HG03175 (cell line): Measurements from ENCODE around the gene ARL9.
"Not testable (repeated sequence)": the region's sequence is repeated elsewhere in the genome, so short reads cannot be mapped to it uniquely, and the experiment has no call there.

Source experiments
- ATAC-seq: cut with Tn5 transposase; IDR thresholded peaks from one replicate; pipeline ENCODE4 v1.9.1; 2021; ENCODE audit warnings: mild to moderate bottlenecking, moderate library complexity; ENCODE audit not compliant: unreplicated experiment

Gene ARL9, protein sequence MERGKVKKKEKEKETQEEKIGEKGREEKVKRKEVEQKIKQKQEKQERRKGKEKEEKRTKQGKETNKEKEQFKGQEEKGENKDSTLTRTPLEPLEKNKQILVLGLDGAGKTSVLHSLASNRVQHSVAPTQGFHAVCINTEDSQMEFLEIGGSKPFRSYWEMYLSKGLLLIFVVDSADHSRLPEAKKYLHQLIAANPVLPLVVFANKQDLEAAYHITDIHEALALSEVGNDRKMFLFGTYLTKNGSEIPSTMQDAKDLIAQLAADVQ

DNA sequence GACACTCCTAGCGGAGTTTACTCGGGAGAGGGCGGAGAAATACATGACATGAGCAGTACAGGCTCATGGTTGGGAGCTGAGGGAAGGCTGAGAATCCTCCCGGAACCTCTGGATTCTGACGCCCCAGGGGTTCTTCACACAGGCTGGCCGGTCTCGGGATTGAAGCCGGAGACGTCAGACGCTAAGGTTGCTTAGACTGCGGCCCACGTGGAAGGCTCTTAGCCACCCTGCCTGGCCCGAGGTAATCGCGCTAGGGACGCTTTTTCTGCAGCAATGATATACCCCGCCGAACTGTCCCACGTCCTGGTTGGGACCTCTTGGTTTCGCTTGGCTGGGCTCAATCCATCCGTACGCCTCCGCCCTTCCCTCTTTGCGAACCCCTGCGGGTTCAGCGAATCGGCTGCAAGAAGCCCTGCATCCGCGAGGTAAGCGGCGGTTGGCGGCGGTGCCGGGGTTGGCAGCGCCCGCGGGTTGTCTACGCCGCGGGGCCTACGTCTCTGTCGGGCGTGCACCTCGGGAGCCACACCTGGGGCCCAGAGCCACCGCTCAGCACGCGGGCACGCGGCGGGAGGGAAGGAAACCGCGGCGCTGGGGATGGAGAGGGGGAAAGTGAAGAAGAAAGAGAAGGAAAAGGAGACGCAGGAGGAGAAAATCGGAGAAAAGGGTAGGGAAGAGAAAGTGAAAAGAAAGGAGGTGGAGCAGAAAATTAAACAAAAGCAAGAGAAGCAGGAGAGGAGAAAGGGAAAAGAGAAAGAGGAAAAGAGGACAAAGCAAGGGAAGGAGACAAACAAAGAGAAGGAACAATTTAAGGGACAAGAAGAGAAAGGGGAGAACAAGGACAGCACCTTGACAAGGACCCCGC lies at the start of gene ARL9:
Gene ARL9 (plus strand): TSS at position 523 of the 862 bp plus-strand sequence. CDS start 72 bp downstream, at position 595.
- peak; percentile 71 for ATAC-seq

DNA sequence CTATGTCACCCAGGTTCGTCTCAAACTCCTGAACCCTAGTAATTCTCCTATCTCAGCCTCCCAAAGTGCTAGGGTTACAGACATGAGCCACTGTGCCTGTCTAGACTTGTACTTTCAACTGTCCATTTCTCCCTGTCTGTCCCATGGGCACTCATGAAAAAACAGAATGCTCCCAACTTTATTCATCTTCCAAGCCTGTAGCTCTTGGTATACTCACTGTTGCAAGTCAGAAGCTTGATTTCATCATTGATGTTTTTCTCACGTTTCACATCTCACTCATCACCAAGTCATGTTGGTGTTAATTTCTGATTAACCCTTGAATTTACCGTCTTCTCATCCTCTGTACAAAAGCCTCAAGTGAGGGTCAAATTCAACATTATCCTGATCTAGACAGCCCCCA lies 45.5 kb upstream of the ARL9 start:
- no peak for ATAC-seq

DNA sequence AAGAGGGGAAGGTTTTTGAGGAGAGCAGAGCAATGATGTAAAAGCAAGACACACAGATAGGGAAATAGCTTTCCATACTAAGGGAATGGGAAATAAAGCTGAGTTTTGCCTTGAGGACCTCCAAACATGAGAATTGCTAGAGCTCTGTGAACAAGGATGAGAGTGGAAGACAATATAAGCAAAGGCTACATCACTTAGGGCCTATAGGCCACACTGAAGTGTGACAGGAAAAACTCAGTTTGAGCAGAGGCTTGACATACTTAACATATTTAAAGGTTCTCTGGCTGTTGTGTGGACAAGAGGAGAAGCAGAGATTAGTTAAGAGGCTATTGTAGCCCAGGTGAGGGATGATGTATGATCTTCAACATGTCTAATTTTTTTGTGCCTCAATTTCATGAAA lies 43.4 kb upstream of the ARL9 start:
- no peak for ATAC-seq

DNA sequence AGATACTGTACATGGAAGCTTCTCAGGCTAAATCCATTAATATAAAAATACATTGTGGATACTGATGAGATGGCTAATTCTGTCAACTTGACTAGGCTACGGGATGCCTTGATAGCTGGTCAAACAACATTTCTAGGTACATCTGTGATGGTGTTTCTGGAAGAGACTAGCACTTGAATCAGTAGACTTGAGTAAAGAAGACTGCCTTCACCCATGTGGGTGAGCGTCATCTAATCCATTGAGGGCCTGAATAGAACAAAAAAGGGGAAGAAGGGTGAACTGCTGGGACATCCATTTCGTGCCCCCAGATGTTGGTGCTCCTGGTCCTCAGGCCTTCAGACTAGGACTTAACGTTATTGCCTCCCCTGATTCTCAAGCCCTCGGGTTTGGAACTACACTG lies 41.9 kb upstream of the ARL9 start:
- ATAC-seq = no peak

DNA sequence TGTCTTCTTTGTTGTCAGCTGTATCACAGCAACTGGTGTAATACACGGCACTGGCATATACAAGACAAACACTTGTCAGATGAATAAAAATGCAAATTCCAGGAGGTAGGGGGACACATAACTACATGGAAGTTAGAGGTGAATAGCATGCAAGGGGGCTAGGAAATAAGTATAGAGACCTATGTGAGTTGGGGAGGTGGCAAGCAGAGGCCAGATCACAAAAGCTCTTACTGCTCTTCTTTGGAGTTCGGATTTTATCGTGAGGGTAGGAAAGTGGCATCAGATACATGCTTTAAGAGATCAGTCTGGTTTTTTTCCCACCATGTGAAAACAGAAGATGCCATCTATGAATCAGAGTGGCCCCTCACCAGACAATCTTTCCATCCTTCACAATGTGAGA lies 41.0 kb upstream of the ARL9 start:
- no peak for ATAC-seq

DNA sequence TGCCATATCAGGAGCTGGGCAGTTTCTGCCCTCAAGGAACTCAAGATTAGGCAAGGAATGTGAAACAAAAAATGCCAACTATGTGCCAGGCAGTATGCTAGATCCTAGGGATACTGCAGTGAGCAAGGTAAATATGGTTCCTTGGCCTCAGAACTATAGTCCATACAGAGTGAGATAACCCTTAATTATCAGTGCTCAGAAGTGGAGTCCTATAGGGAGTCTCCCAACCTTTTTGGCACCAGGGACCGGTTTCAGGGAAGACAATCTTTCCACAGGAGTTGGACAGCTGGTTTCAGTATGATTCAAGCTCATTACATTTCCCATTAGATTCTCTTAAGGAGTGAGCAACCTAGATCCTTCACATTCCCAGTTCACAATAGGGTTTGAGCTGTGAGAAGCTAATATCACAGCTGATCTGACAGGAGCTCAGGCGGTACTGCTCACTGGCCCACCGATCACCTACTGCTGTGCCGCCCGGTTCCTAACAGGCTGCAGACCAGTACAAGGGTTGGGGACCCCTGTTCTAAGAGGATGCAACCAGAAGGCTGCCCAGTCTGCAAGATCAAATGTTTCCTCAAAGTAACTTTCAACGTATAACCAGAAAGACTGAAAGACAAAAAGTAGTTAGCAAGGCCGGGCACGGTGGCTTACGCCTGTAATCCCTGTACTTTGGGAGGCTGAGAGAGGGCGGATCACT lies 39.8 kb upstream of the ARL9 start:
- no peak for ATAC-seq

DNA sequence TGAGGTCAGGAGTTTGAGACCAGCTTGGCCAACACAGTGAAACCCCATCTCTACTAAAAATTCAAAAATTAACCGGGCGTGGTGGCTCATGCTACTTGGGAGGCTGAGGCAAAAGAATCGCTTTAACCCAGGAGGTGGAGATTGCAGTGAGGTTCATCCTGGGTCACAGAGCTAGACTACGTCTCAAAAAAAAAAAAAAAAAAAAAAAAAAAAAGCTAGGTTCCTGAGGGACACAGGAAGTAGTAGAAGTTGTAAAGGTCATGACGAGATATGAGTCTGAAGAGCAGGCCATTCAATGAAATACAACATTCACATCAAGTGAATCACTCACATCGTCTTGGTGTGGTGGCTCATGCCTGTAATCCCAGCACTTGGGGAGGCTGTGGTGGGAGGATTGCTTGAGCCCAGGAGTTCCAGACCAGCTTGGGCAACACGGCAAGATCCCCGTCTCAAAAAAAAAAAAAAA lies 39.3 kb upstream of the ARL9 start:
- not testable (repeated sequence) for ATAC-seq

DNA sequence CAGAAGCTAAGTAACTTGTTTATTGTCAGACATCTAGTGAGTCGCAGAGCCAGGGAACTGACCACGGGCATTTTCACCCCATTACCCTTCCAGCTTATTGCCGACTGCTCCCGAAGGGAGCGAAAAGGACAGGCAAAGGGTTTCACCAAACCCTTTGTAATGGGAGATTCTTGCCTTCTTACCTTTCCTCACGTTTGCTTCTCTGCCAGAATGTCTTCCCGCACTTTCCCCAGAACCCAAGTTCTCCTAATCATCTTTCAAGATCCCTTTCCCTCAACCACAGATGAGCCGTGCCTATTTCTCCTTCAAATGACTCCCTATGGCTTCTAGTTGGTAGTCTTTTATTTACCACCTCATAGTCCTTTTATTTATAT lies 38.7 kb upstream of the ARL9 start:
- no peak for ATAC-seq

DNA sequence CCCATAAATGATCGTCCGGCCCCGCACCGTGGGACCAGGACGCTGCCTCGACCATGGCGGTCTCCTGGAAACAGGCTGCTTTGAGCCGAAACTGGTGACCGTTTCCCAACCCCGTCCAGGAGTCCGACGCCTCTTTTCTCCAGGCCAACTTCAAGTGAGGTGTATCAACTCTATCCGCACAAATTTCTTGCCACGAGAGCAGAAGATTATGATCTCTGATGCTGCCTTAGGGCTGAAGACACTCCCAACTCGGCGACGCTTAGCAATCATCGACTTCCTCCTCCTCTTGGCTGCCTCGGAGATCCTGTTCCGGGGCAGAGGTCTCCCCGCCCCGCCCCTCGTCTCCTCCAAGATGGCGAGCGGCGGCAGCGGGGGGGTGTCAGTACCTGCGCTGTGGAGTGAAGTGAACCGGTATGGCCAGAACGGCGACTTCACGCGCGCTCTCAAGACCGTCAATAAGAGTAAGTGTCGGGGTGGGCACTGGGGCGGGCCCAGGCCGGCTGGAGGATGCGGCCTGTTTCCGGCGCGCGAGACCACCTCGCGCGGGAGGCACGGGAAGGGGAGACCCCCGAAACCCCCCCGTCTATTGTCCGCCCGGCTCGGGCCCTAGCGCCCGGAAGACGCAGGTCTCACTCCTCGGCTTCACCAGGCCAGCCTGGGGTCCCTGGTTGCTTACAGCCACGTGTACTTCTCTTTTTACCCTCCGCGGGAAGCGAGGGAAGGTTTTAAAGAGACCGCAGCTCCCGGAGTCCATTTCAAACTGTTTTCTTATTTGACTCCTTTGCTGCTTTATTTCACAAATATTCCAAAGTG lies 38.1 kb upstream of the ARL9 start, which contains the start of gene SRP72:
Gene SRP72 (plus strand): TSS at position 334 of the 813 bp plus-strand sequence. CDS start 19 bp downstream, at position 353.
- peak; percentile 96 for ATAC-seq

DNA sequence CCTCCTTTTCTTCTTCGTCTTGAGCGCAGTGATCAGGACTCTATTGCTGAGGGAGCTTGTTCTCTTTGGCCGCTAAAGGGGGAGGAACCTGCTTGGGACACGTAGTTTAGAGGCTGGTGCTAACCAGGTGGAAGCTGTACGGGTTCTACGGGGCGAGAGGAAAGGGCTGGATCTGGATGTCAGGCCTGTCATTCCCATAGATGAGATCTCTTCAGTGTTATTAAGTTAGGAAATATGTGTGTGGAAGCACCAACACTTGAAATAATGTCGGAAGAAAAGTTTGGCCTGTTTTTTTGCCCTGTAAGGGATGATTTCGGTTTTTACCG lies 37.5 kb upstream of the ARL9 start:
- ATAC-seq = peak; percentile 39

DNA sequence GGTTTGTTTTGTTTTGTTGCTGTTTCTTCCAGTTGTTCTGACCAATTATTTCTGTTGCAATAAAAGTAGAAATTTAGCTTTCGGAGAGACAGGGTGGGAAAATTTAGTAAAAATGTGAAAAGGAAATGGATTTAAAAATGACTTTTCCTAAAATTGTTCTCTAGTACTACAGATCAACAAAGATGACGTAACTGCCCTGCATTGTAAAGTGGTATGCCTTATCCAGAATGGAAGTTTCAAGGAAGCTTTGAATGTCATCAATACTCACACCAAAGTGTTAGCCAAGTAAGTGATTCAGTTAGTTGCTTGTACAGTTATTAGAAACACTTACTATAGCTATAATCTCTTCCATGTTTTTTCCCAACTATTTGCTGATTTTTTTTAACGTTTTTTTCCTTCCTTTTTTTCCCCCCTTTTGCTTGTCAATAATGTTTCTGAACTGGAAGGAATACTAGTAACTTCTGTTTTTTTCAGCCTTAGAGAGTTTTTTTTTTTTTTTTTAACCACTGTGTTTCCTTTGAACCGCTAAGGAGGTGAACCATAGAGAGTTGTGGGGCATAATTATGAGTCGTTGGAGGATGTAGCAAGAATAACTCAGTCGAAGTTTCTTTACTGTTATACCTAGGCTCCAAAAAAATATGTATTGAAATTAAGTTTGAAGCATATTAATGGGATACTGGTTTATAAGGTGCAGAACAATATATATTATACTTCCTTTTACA lies 35.9 kb upstream of the ARL9 start:
- ATAC-seq = no peak

DNA sequence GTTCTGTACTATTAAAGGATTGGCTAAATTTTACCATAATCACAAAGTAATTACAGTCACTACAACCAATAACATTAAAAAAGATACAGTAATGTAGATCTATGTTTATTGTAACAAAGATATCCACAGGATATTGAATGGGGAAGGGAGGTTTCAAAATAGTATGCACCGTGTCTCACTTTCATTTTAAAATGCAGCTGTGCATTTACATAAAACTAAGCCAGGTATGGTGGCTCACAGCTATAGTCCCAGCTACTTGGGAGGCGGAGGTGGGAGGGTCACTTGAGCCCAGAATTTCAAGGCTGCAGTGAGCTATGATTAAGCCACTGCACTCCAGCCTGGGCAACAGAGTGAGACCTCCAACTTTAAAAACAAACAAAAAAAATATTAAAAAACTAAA lies 29.7 kb upstream of the ARL9 start:
- ATAC-seq = peak; percentile 70

DNA sequence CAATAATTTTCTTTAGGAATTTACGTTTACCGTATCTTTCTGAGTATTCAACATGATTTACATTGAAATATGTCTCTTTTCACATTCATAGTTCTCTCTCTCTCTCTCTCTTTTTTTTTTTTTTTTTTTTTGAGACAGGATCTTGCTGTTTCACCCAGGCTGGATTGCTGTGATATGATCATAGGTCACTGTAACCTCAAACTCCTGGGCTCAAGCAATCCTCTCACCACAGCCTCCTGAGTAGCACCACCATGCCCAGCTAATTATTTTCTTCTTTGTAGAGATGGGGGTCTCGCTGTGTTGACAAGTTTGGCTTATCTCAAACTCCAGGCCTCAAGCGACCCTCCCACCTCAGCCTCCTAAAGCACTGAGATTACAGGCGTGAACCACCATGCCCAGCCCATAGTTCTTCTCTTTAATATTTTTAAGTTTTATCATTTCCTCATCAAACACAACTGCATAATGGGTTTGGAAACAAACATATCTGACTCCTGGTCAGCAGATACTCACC lies 28.3 kb upstream of the ARL9 start:
- ATAC-seq = no peak

DNA sequence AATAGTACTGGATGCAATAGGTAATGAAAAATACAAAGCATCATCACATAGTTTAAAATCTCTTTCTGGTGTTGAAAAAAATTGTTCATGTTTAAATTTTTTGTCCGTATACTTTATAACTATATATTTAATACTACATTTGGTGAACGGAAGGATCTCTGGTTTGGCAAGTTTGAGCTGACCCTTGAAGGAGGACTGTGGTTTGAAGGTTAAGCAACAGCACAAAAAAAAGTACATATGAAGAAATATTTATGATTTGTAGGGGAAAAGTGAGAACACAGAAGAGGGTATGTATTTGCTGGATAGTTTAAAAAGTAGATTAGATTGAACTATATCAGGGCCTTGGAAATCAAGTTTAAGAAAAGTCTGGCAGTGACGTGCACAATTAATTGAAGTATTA lies 24.9 kb upstream of the ARL9 start:
- no peak for ATAC-seq

DNA sequence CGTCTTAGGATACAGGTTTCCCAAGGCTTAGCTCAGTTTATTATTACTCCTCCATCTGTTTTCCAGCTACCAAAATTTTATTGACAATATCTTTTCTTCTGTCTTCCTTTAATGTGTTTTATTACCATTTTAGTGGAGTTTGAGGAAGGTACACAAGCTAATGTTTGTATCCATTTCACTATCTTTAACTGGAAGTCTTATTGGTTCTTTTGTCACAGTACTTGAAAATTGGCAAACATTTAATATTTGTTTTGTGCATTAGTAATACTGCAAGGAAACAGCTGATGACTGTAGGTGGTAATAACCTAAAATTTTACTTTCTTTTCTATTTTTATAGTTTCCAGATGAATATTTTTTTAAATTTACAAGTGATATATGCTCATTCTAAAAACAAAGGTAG lies 9.3 kb upstream of the ARL9 start:
- ATAC-seq = no peak

DNA sequence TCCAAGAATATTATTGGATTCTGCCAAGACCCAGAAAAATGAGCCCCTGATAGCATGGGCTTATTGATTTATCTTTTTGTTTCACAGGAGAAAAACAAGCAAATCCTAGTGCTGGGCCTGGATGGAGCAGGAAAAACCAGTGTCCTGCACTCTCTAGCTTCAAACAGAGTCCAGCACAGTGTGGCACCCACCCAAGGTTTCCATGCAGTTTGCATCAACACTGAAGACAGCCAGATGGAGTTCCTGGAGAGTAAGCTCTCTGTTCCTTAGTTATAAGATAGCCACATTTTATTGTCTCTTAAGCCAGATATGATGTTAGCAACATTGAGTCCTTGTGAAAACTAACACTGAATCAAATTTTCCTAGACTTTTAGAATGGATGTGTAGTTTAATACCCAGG lies 5.5 kb downstream of the ARL9 start:
- ATAC-seq = no peak

DNA sequence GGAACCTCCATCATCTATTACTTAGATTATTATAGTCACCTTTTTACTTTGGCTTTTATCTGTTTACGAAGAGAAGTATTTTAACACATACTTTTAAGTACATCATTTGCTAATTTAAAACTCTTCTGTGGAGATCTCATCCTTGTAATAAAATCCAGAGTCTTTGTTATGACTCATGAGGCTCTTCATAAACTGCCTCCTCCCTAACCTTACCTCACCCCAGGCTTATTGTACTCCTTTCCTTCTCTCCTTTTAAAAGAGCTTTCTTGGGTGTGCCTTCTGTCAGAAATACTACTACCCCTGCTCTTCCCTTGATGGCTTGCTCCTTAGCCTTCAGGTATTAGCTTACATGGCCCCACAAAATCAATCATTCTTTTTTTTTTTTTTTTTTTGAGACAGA lies 6.6 kb downstream of the ARL9 start:
- ATAC-seq = no peak

DNA sequence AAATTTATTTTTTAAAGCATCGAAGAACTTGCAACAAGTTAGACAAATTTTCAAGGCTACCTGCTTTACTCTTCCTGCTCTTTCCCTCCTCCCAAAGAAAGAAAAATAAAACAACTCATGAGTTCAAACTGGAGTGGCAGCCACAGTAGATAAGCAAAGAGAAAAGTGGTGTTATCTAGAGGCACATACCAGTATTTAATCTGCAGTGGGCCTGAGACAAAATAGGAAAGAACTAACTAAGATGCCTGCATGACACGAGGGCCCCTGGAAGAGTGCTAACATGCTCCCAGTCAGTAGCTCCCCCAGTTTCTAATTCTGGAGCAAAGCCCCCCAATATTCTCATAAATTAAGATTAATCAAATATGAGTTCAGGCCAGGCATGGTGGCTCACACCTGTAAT lies 7.9 kb downstream of the ARL9 start:
- ATAC-seq = no peak

DNA sequence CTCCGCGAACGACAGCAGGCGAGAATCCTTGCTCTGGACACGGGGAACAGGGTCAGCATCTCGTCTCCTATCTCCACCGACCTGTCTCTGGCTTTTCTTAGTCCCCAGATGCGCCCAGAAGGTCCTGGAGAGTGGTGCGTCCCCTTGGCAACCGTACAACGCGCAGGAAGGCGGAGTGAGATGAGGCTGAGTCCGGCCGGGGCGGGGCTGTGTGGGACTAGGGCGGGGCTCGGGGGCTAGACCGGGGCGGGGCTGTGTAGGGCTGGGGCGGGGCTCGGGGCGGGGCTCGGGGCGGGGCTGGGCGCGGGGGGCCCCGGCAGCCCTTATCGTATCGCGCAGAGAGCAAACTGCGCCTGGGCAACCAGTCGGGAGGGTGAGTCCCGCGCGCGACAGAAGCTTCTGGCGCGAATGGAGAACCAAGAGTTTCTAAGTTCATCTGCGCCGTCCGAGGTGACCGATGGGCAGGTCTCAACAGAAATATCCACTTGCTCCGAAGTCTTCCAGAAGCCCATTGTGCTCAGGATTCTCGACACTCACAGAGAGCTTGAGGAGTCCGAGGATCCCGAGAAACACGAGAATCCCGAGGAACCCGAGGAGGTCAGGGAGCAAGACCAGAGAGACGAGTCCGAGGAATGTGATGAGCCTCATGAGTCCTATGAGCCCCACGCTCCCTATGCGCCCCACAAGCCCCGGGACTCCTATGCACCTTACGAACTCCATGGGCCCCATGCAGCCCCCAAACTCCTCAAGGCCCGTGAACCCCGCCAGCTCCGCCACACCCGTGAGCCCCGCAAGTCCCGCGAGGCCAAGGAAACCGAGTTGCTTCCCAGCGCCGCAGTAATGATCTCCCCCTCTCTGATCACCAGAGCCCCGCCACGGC lies 24.9 kb downstream of the ARL9 start:
- ATAC-seq = peak; percentile 96
